Lung (tissue), 12 donors: ENCODE results near the gene SPSB1. TPM values are rescaled to one million over a fixed set of nuclear protein-coding genes. Genes with fewer than 3 reads are reported as not detected.

Experiments used
- ATAC-seq: fragments of 200-7000 bp; cut with Tn5 transposase; one replicate; pipeline ENCODE4 v1.9.1; 2020; ENCODE audit warnings: moderate number of reproducible peaks; ENCODE audit not compliant: insufficient read depth, low FRiP score
- DNase-seq, 3 donors: peaks; one replicate each; pipeline ENCODE4 v3.0.0-alpha.2; 2013 to 2017
- H3K27ac ChIP-seq, 2 donors: one replicate each; pipeline ENCODE4 v1.5.1; 2013; ENCODE audit warnings: mild to moderate bottlenecking in 2 of 2, moderate library complexity in 2 of 2, control low read depth in 1 of 2, inconsistent platforms in 1 of 2, low read depth in 1 of 2, low read length in 1 of 2
- H3K27me3 ChIP-seq, 3 donors: one replicate each; pipeline ENCODE4 v1.5.1; 2013; ENCODE audit warnings: low read length in 2 of 3; ENCODE audit not compliant: control insufficient read depth in 3 of 3, insufficient read depth in 3 of 3
- H3K36me3 ChIP-seq, 4 donors: one replicate each; pipeline ENCODE4 v1.5.1; 2013; ENCODE audit warnings: low read length in 4 of 4, mild to moderate bottlenecking in 1 of 4, moderate library complexity in 1 of 4; ENCODE audit not compliant: control insufficient read depth in 4 of 4, insufficient read depth in 4 of 4
- H3K4me1 ChIP-seq, 5 donors: one replicate each; pipeline ENCODE4 v1.5.1; 2013; ENCODE audit warnings: low read length in 5 of 5, mild to moderate bottlenecking in 2 of 5, moderate library complexity in 1 of 5; ENCODE audit not compliant: control insufficient read depth in 5 of 5, insufficient read depth in 5 of 5
- H3K4me3 ChIP-seq: one replicate; pipeline ENCODE4 v1.5.1; 2013; ENCODE audit warnings: mild to moderate bottlenecking, control low read depth, moderate library complexity
- H3K9ac ChIP-seq, 2 donors: one replicate each; pipeline ENCODE4 v1.5.1; 2013; ENCODE audit warnings: low read length in 2 of 2, control low read depth in 1 of 2; ENCODE audit not compliant: insufficient read depth in 1 of 2
- H3K9me3 ChIP-seq, 4 donors: one replicate each; pipeline ENCODE4 v1.5.1; 2013; ENCODE audit warnings: low read length in 3 of 4, mild to moderate bottlenecking in 1 of 4, moderate library complexity in 1 of 4; ENCODE audit not compliant: control insufficient read depth in 4 of 4, insufficient read depth in 3 of 4
- CTCF ChIP-seq: IDR thresholded peaks from 2 replicates; pipeline ENCODE4 v1.5.1; 2012; ENCODE audit warnings: mild to moderate bottlenecking; ENCODE audit errors: control extremely low read depth, extremely low read depth
- WGBS, 2 donors: extraction: QIAGEN DNeasy Blood & Tissue Kit; methylation state at CpG; one replicate each; pipeline ENCODE4 v1.1.7; 2013; 5-methylcytosine and 5-hydroxymethylcytosine counted together
- polyA plus RNA-seq, 2 donors: library from polyadenylated mRNA; stranded (reverse); fragments of 200-250 nt; gene quantifications; one replicate each; pipeline ENCODE4 v1.2.1, GENCODE V29; 2013
- total RNA-seq, 2 donors: library from RNA; depleted of rRNA in 1 of 2; stranded (reverse); fragments of >200 nt in 1 of 2; gene quantifications; one replicate each; pipeline ENCODE4 v1.2.1, GENCODE V29; 2014 to 2021
- donor health status: control.
- donor health status: control.
- donor health status: Bipolar disorder and iron deficiency.
- donor health status: healthy.
- donor health status: DM: yes; HTN: yes; CAD: no.

SPSB1 gene
- total and polyA plus RNA-seq, 4 donors: 9.5 to 25.9 (median 21.6) TPM

GRCh38 chr1:9391620-9392019, 98.9 kb downstream of the SPSB1 start:
- WGBS, 2 donors: 89 to 92% methylated on average over 6 of the region's 6 CpGs
- no peak for TF ChIP-seq CTCF
- no peak for ATAC-seq

GRCh38 chr1:9394010-9394409, 101.3 kb downstream of the SPSB1 start:
- H3K36me3 ChIP-seq: no peaks in the 10 kb centered on the region
- H3K27me3 ChIP-seq: no peaks in the 10 kb centered on the region
- WGBS, 2 donors: 59 to 87% methylated on average over 6 of the region's 6 CpGs
- no peak overlapping the region for H3K9ac ChIP-seq
- H3K9me3 ChIP-seq: peaks cover 0 to 3% (median under 1%) of the 10 kb centered on the region in 4 donors
- H3K27ac ChIP-seq: no peak overlapping the region
- H3K4me1 ChIP-seq: peaks cover 0 to 7% (median 0%) of the 10 kb centered on the region in 5 donors
- no peak for DNase-seq
- no peak for ATAC-seq
- no peak overlapping the region for H3K4me3 ChIP-seq
- TF ChIP-seq CTCF: no peak

More at GRCh38 chr1:9391620-9392019, 98.9 kb downstream of the SPSB1 start:
- H3K27me3 ChIP-seq: no peaks in the 10 kb centered on the region
- DNase-seq: no peak
- peaks cover 0 to 3% (median 0%) of the 10 kb centered on the region in 5 donors for H3K4me1 ChIP-seq
- no peaks in the 10 kb centered on the region for H3K36me3 ChIP-seq
- no peak overlapping the region for H3K27ac ChIP-seq
- no peak overlapping the region for H3K9ac ChIP-seq
- H3K4me3 ChIP-seq: no peak overlapping the region
- peaks cover 0 to 3% (median under 1%) of the 10 kb centered on the region in 4 donors for H3K9me3 ChIP-seq

GRCh38 chr1:9395018-9395417, 102.3 kb downstream of the SPSB1 start:
- TF ChIP-seq CTCF: no peak
- Histone ChIP-seq H3K36me3 (no peaks in the 10 kb centered on the region), H3K4me3 (no peak overlapping the region), H3K4me1 (peaks cover 0 to 14% (median 0%) of the 10 kb centered on the region in 5 donors), H3K9me3 (peaks cover 0 to 3% (median under 1%) of the 10 kb centered on the region in 4 donors), H3K9ac (no peak overlapping the region), H3K27ac (no peak overlapping the region), H3K27me3 (no peaks in the 10 kb centered on the region)
- ATAC-seq (no peak), DNase-seq (no peak)
- 95% methylated on average over 7 of the region's 7 CpGs for WGBS, 2 donors

GRCh38 chr1:9397047-9397446, 104.4 kb downstream of the SPSB1 start:
- Histone ChIP-seq H3K4me3 (no peak overlapping the region), H3K9me3 (peaks cover 0 to 3% (median under 1%) of the 10 kb centered on the region in 4 donors), H3K4me1 (peaks cover 0 to 27% (median 0%) of the 10 kb centered on the region in 5 donors), H3K27me3 (no peaks in the 10 kb centered on the region), H3K36me3 (no peaks in the 10 kb centered on the region), H3K9ac (no peak overlapping the region), H3K27ac (no peak overlapping the region)
- ATAC-seq: no peak
- DNase-seq: no peak
- TF ChIP-seq CTCF: no peak
- 92 to 96% methylated on average over 6 of the region's 6 CpGs for WGBS, 2 donors
